Measurements from ENCODE around the gene PACRGL. TPM values are rescaled to one million over a fixed set of nuclear protein-coding genes. Genes with fewer than 3 reads are reported as not detected.

The PACRGL gene
- total and polyA plus RNA-seq, 9 of the 15 experiments (the other 6 are each of a cell fraction or from before 2014, with no cell fraction given) = 6.6 to 55.0 (median 27.5) TPM

GRCh38 chr4:20723463-20723862 lies 23.2 kb downstream of the PACRGL start:
- in situ Hi-C loops (cut with MboI) (no loop called here), intact Hi-C loops (cut with micrococcal nuclease) (no loop called here)
- no peak overlapping the region for H2AFZ ChIP-seq (ENCODE audit: low read depth, low read length)
- DNase-seq (ENCODE audit: extremely low read depth in 1 of 4, low spot score in 3 of 4) = peak in 2 of 4 experiments; percentile 6 to 29
- no peaks in the 10 kb centered on the region for H3K27me3 ChIP-seq (ENCODE audit: control insufficient read depth in 2 of 2, insufficient read depth in 2 of 2, low read length in 2 of 2)
- H3K4me2 ChIP-seq (ENCODE audit: insufficient read depth, low read length) = no peak overlapping the region
- 14% methylated on average over 3 of the region's 3 CpGs for WGBS (ENCODE audit: insufficient coverage, low coverage, missing lambda C conversion rate)
- peaks cover 55% of the 10 kb centered on the region; the same call in 2 of the 3 replicates for H3K36me3 ChIP-seq (ENCODE audit: control insufficient read depth, insufficient read depth, low read length)
- H4K20me1 ChIP-seq (replicated peaks; ENCODE audit: control insufficient read depth, insufficient read depth, low read length) = no peaks in the 10 kb centered on the region
- no peak overlapping the region for H3K27ac ChIP-seq (ENCODE audit: extremely low read depth, low read depth, low read length)
- POLR2A ChIA-PET = interaction anchor here (0.8 kb wide), 1 partner anchor 61 kb away, joined by 3 read pairs; no protein-coding TSS in a partner anchor
- H3K4me1 ChIP-seq (replicated peaks in 1 of 2; ENCODE audit: control insufficient read depth in 2 of 2, insufficient read depth in 2 of 2, low read length in 2 of 2) = peaks cover 0 to 3% of the 10 kb centered on the region in 2 experiments; a peak in 1 of 5 replicates
- no peak for FAIRE-seq
- no peak overlapping the region for H3K4me3 ChIP-seq
- no peak for TF ChIP-seq FOS (IDR thresholded peaks at IDR 0.05; ENCODE audit: extremely low read depth, insufficient read length)
- no peak for TF ChIP-seq RBM39 (optimal IDR thresholded peaks at IDR 0.05; ENCODE audit: low read depth, low read length)
- TF ChIP-seq ARID1B (IDR thresholded peaks at IDR 0.05) = peak; percentile 51; the same call in 1 of the 2 replicates
- peak; percentile 44 for TF ChIP-seq TCF3 (CRISPR knock-in tag; IDR thresholded peaks at IDR 0.05)
- 0 out of 2 replicates have a peak, but pooled peaks have one; percentile 52 for TF ChIP-seq NCOR1 (IDR thresholded peaks at IDR 0.05)
- TF ChIP-seq GTF3C2 (IDR thresholded peaks at IDR 0.05; ENCODE audit: borderline replicate concordance, extremely low read depth, insufficient read length) = no peak
- peak; percentile 49; the same call in 1 of the 2 replicates for TF ChIP-seq CBFA2T2 (conservative IDR thresholded peaks at IDR 0.05)
- TF ChIP-seq CBFA2T3 (IDR thresholded peaks at IDR 0.05) = peak; percentile 73
- TF ChIP-seq TAL1 (IDR thresholded peaks at IDR 0.05) = peak; percentile 67
- TF ChIP-seq TEAD4 (IDR thresholded peaks at IDR 0.05; ENCODE audit: low read length) = peak; percentile 47; the same call in 1 of the 2 replicates
- no peak for TF ChIP-seq TEAD4 (CRISPR knock-in tag; IDR thresholded peaks at IDR 0.05; ENCODE audit: borderline replicate concordance)
- no peaks in the 10 kb centered on the region for H3K79me2 ChIP-seq (ENCODE audit: control insufficient read depth, insufficient read depth, low read length)
- no peak overlapping the region for H3K9ac ChIP-seq (ENCODE audit: insufficient read depth in 1 of 2, low read depth in 2 of 2, low read length in 2 of 2)
- no TSS peak for BruUV-seq (replicated peaks)
- no peak for ATAC-seq
- H3K9me3 ChIP-seq (replicated peaks; ENCODE audit: control insufficient read depth, insufficient read depth, low read depth, low read length) = no peaks in the 10 kb centered on the region
- CTCF ChIA-PET (ENCODE audit: low intra/inter-chr PET ratio) = no interaction called here
- H3K9me1 ChIP-seq (ENCODE audit: control insufficient read depth, insufficient read depth, low read length) = no peaks in the 10 kb centered on the region
